D721Med (cell line): ENCODE data around the gene ARID5A.

ENCODE experiments used
- DNase-seq: peaks from one replicate; pipeline ENCODE4 v3.0.0; 2011; ENCODE audit warnings: low spot score; ENCODE audit not compliant: insufficient read length
- FAIRE-seq: peaks from 2 replicates; lab custom pipeline; 2011; peaks lifted over from hg19 to GRCh38; lab: Jason Lieb, UNC
- CTCF ChIP-seq: IDR thresholded peaks from 2 replicates; pipeline ENCODE4 v1.5.1; 2012; ENCODE audit warnings: mild to moderate bottlenecking, control low read depth; ENCODE audit not compliant: insufficient read depth; ENCODE audit errors: missing control alignments

The ARID5A gene

DNA sequence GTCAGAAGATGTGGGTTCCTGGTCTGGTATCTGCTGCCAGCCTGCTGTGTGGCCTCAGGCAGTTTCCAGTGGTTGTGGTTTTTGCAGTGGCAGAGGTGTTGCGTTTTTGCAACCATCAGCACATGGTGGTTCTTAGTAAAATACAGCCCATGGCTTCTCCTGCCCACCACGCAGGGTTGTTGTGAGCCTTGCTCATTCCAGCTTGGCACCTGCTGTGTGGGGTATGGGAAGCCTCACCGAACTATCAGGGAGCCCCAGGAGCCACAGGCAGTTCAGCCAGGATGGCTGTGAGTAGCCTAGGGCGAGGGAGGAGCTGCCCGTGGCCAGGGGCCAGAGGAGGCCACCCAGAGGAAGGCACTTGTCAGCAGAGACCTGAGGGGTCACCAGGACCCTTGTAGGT is 9.8 kb downstream of the ARID5A start:
- no peak for FAIRE-seq
- TF ChIP-seq CTCF, result no peak
- no peak for DNase-seq

GRCh38 chr2:96546797-96547196 is 10.2 kb downstream of the ARID5A start:
- FAIRE-seq, result no peak
- no peak for TF ChIP-seq CTCF
- DNase-seq, result no peak

GRCh38 chr2:96547203-96547641 is 10.7 kb downstream of the ARID5A start:
- no peak for FAIRE-seq

GRCh38 chr2:96547731-96548171 is 11.2 kb downstream of the ARID5A start:
- FAIRE-seq (no peak), DNase-seq (no peak)
- TF ChIP-seq CTCF, result no peak

More at GRCh38 chr2:96547203-96547641, 10.7 kb downstream of the ARID5A start:
- TF ChIP-seq CTCF, result no peak
- no peak for DNase-seq

DNA sequence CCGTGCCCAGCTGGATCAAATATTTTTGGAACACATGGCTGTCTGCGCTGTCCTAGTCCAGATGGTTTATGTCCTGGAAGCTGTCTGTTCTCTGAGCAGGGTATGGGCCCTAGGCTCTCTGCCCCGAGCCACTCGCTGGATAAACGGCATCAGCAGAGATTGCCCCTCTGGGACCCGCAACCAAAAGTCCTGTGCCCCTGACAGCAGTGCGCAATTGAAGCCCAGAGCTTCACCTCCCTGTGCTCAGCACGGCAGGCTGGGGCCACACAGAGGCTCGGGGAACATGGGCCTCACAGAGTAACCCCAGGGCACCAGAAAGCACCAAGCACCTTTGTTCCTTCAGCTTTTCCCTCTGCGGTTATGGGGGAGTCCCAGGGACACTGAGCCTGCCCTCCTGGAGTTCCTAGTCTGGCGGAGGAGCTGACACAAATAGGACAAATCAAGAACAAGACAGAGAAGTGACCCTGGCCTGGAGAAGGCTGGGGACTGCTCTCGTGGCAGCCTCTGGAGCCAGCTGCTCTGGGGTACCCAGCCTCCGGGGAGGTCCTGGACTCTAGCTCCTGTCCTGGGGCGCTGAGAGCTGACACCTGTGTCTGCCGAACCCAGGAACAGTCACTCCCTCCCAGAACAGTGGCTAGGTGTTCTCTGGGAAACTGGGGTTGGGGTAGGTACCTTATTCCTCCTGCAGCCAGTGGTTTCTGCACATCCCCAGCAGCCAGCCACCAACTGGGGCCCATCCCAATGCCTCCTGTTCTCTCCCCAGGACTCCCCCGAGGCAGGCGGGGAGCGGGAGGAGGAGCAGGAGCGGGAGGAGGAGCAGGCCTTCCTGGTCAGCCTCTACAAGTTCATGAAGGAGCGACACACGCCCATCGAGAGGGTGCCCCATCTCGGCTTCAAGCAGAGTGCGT is 12.3 kb downstream of the ARID5A start:
- no peak for DNase-seq
- no peak for FAIRE-seq

GRCh38 chr2:96549466-96549785 is 12.9 kb downstream of the ARID5A start:
- no peak for FAIRE-seq

More for the DNA sequence above, 12.3 kb downstream of the ARID5A start:
- no peak for TF ChIP-seq CTCF

More at GRCh38 chr2:96549466-96549785, 12.9 kb downstream of the ARID5A start:
- no peak for TF ChIP-seq CTCF
- DNase-seq, result no peak
